Lung (tissue), 16 donors: Measurements from ENCODE around the gene COLEC12. TPM values are rescaled to one million over a fixed set of nuclear protein-coding genes. Genes with fewer than 3 reads are reported as not detected.
A peak's percentile ranks its signal among the peaks of the same experiment; 100 is the strongest.

Experiments
- ATAC-seq: fragments of 200-7000 bp; cut with Tn5 transposase; one replicate; pipeline ENCODE4 v1.9.1; 2020; ENCODE audit warnings: moderate number of reproducible peaks; ENCODE audit not compliant: insufficient read depth, low FRiP score
- DNase-seq, 3 donors: peaks; one replicate each; pipeline ENCODE4 v3.0.0-alpha.2; 2013 to 2017
- H3K27ac ChIP-seq, 2 donors: one replicate each; pipeline ENCODE4 v1.5.1; 2013; ENCODE audit warnings: mild to moderate bottlenecking in 2 of 2, moderate library complexity in 2 of 2, control low read depth in 1 of 2, inconsistent platforms in 1 of 2, low read depth in 1 of 2, low read length in 1 of 2
- H3K27me3 ChIP-seq, 3 donors: one replicate each; pipeline ENCODE4 v1.5.1; 2013; ENCODE audit warnings: low read length in 2 of 3; ENCODE audit not compliant: control insufficient read depth in 3 of 3, insufficient read depth in 3 of 3
- H3K36me3 ChIP-seq, 4 donors: one replicate each; pipeline ENCODE4 v1.5.1; 2013; ENCODE audit warnings: low read length in 4 of 4, mild to moderate bottlenecking in 1 of 4, moderate library complexity in 1 of 4; ENCODE audit not compliant: control insufficient read depth in 4 of 4, insufficient read depth in 4 of 4
- H3K4me1 ChIP-seq, 5 donors: one replicate each; pipeline ENCODE4 v1.5.1; 2013; ENCODE audit warnings: low read length in 5 of 5, mild to moderate bottlenecking in 2 of 5, moderate library complexity in 1 of 5; ENCODE audit not compliant: control insufficient read depth in 5 of 5, insufficient read depth in 5 of 5
- H3K4me3 ChIP-seq: one replicate; pipeline ENCODE4 v1.5.1; 2013; ENCODE audit warnings: mild to moderate bottlenecking, control low read depth, moderate library complexity
- H3K9ac ChIP-seq, 2 donors: one replicate each; pipeline ENCODE4 v1.5.1; 2013; ENCODE audit warnings: low read length in 2 of 2, control low read depth in 1 of 2; ENCODE audit not compliant: insufficient read depth in 1 of 2
- H3K9me3 ChIP-seq, 4 donors: one replicate each; pipeline ENCODE4 v1.5.1; 2013; ENCODE audit warnings: low read length in 3 of 4, mild to moderate bottlenecking in 1 of 4, moderate library complexity in 1 of 4; ENCODE audit not compliant: control insufficient read depth in 4 of 4, insufficient read depth in 3 of 4
- WGBS, 2 donors: extraction: QIAGEN DNeasy Blood & Tissue Kit; methylation state at CpG; one replicate each; pipeline ENCODE4 v1.1.7; 2013; 5-methylcytosine and 5-hydroxymethylcytosine counted together
- long read RNA-seq, 5 donors: transcript quantifications; one replicate each; lab custom pipeline, GENCODE V29; 2026
- polyA plus RNA-seq, 2 donors: library from polyadenylated mRNA; stranded (reverse); fragments of 200-250 nt; gene quantifications; one replicate each; pipeline ENCODE4 v1.2.1, GENCODE V29; 2013
- total RNA-seq, 2 donors: library from RNA; depleted of rRNA in 1 of 2; stranded (reverse); fragments of >200 nt in 1 of 2; gene quantifications; one replicate each; pipeline ENCODE4 v1.2.1, GENCODE V29; 2014 to 2021
- TF ChIP-seq, protein P1 (sequence below): IDR thresholded peaks from 2 replicates; pipeline ENCODE4 v1.5.1; 2012; ENCODE audit warnings: mild to moderate bottlenecking; ENCODE audit errors: control extremely low read depth, extremely low read depth
- donor health status: control.
- donor health status: control.
- donor health status: Bipolar disorder and iron deficiency.
- donor health status: healthy.
- donor health status: DM: yes; HTN: yes; CAD: no.

COLEC12 gene
- 100 to 1,000 TPM in 1 of 2 donors, 10 to 100 TPM in 1; 40.2 to 108 TPM for total RNA-seq
- polyA plus RNA-seq = 10 to 100 TPM; 10.3 to 16.0 TPM
- long read RNA-seq, donor 1, full-length matches to known transcripts = 39 of 200 reads
- long read RNA-seq, donor 1, partial matches to known transcripts = 161 of 200 reads
- long read RNA-seq, donor 1, other reads (novel, unspliced or antisense) = 0 of 200 reads
- long read RNA-seq, donor 2, full-length matches to known transcripts = 5 of 71 reads
- long read RNA-seq, donor 2, partial matches to known transcripts = 66 of 71 reads
- long read RNA-seq, donor 2, other reads (novel, unspliced or antisense) = 0 of 71 reads
- long read RNA-seq, donor 3, full-length matches to known transcripts = 11 of 64 reads
- long read RNA-seq, donor 3, partial matches to known transcripts = 53 of 64 reads
- long read RNA-seq, donor 3, other reads (novel, unspliced or antisense) = 0 of 64 reads
- long read RNA-seq, donor 4, full-length matches to known transcripts = 2 of 68 reads
- long read RNA-seq, donor 4, partial matches to known transcripts = 66 of 68 reads
- long read RNA-seq, donor 4, other reads (novel, unspliced or antisense) = 0 of 68 reads
- long read RNA-seq, donor 5, full-length matches to known transcripts = 37 of 140 reads
- long read RNA-seq, donor 5, partial matches to known transcripts = 103 of 140 reads
- long read RNA-seq, donor 5, other reads (novel, unspliced or antisense) = 0 of 140 reads

DNA sequence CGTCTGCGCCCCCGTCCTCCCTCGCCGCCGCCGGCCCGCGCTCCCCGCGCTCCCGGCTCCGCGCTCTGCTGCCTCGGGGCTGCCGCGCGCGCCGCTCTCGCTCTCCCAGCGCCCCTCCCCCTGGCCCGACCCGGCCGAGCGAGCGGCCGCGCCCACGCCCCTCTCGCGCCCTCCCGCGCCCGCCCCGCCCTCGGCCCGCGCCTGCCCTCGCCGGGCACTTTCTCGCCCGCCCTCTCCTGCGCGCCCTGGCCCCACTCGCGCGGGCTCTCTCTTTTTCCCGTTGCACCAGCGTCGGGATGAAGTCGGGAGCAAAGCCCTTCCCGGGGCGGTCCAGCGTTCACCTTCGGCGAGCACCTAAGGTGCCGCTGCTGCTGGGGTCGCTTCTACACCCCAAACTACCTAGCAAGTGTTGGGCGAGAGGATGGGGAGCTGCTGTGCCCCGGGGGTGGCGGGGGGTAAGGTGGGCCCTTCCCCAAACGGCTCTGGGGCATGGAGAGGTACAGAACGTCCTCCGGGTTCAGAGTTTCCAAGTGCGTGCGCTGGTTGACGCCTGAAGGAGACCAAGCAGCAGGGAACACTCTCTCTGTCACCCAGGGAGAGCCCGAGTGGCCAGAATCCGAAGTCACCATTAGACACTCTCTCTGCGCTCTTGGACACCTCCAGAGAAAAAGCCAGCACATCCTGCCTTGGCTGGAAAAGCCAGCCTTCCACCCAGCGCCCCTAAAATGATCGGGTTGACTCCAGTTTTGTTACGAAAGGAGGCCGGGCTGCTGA is at the start of gene COLEC12:
TSS of gene COLEC12 (minus strand) at position 70 of the 774 bp plus-strand sequence. CDS start 187 bp downstream, outside the sequence.
- peaks cover 0 to 3% (median 0%) of the 10 kb centered on the region in 4 donors for H3K36me3 ChIP-seq
- H3K27ac ChIP-seq = peak within 1 kb of the TSS in 1 of 2 donors; percentile 62
- WGBS, 2 donors = 5 to 12% methylated on average over 18 to 75 of the region's 75 CpGs
- peak; percentile 76 to 83 (median 82) for DNase-seq
- H3K9ac ChIP-seq = peak within 1 kb of the TSS; percentile 29 to 88
- peaks cover 0 to 24% (median 5%) of the 10 kb centered on the region in 5 donors for H3K4me1 ChIP-seq
- peak within 1 kb of the TSS; percentile 61 for H3K4me3 ChIP-seq
- ATAC-seq = peak; percentile 76
- H3K9me3 ChIP-seq = no peaks in the 10 kb centered on the region
- H3K27me3 ChIP-seq = no peaks in the 10 kb centered on the region
- TF ChIP-seq, protein P1, sequence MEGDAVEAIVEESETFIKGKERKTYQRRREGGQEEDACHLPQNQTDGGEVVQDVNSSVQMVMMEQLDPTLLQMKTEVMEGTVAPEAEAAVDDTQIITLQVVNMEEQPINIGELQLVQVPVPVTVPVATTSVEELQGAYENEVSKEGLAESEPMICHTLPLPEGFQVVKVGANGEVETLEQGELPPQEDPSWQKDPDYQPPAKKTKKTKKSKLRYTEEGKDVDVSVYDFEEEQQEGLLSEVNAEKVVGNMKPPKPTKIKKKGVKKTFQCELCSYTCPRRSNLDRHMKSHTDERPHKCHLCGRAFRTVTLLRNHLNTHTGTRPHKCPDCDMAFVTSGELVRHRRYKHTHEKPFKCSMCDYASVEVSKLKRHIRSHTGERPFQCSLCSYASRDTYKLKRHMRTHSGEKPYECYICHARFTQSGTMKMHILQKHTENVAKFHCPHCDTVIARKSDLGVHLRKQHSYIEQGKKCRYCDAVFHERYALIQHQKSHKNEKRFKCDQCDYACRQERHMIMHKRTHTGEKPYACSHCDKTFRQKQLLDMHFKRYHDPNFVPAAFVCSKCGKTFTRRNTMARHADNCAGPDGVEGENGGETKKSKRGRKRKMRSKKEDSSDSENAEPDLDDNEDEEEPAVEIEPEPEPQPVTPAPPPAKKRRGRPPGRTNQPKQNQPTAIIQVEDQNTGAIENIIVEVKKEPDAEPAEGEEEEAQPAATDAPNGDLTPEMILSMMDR = no peak

DNA sequence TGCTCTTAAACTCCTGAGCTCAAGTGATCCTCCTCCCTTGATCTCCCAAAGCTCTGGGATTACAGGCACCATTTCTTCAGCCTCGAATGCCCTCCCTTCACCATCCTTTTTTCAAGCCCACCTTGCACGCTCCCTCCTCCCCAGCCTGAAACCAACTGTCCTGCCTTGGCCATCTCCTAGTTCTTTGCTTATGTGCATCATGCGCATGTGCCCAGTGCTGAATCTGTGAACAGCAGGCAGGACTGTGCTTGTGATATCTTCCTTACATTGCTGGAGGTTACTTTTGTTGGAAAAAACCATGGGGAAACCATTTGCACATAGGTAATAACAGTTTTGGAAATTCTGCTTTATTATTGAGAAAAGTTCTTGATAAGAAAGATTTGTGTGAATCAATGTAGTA is 49.5 kb upstream of the COLEC12 start:
- no peak overlapping the region for H3K4me3 ChIP-seq
- no peak overlapping the region for H3K27ac ChIP-seq
- no peak for DNase-seq
- peaks cover 0 to 3% (median 0%) of the 10 kb centered on the region in 4 donors for H3K9me3 ChIP-seq
- 81 to 95% methylated on average over 3 of the region's 3 CpGs for WGBS, 2 donors
- TF ChIP-seq, protein P1 = no peak
- peak overlapping the region in 1 of 2 donors; percentile 4 for H3K9ac ChIP-seq
- H3K36me3 ChIP-seq = no peaks in the 10 kb centered on the region
- H3K4me1 ChIP-seq = peaks cover 0 to 3% (median 3%) of the 10 kb centered on the region in 5 donors
- ATAC-seq = no peak
- H3K27me3 ChIP-seq = no peaks in the 10 kb centered on the region

DNA sequence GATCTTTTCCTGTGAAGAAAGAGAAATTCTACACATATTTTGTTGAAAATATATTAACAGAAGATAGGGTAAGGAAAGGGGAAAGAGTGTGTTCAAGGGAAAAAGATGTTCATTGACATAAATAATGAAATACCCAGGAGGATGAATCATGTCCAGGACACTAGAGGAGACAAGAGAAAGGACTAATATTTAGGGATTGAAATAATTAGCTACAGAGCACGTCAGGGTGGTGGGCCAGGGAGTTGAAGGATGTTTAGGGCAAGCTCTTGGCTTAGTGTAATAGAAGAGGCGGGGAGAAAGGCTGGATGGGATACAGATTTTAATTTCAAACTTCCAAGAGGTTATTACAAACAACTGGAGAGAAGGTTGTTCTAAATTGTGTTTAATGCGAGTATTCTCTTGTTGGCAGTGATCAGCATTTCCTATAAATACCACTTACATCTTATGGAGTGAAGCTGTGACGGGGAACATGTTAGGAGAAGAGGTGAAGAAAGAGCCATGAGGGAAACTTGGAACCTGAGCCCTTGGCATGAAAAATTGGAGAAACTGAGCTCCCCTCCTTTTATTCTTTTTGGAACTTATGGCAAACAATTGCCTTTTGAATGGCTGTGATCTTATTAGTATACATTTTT is 43.1 kb upstream of the COLEC12 start:
- Histone ChIP-seq H3K9me3 (no peaks in the 10 kb centered on the region), H3K4me3 (no peak overlapping the region), H3K4me1 (peaks cover 0 to 23% (median 10%) of the 10 kb centered on the region in 5 donors), H3K27me3 (no peaks in the 10 kb centered on the region), H3K27ac (no peak overlapping the region), H3K9ac (no peak overlapping the region), H3K36me3 (no peaks in the 10 kb centered on the region)
- ATAC-seq = no peak
- TF ChIP-seq, protein P1 = no peak
- peak; percentile 38 to 94 (median 91) for DNase-seq
- WGBS, 2 donors = 69 to 80% methylated on average over 4 of the region's 4 CpGs
